ENCODE measurements around the gene PDE10A. TPM values are rescaled to one million over a fixed set of nuclear protein-coding genes. Genes with fewer than 3 reads are reported as not detected.
"Not testable (repeated sequence)": the region's sequence is repeated elsewhere in the genome, so short reads cannot be mapped to it uniquely, and the experiment has no call there.

The PDE10A gene
- total RNA-seq, 1 donor = 5.6 TPM

GRCh38 chr6:165469483-165469882 lies 193.6 kb downstream of the PDE10A start:
- DNase-seq (ENCODE audit: low read depth) = no peak
- TF ChIP-seq CTCF (IDR thresholded peaks at IDR 0.05; ENCODE audit: insufficient read depth, low read depth, low read length) = no peak
- H3K4me3 ChIP-seq (ENCODE audit: low read depth, low read length) = no peak overlapping the region

DNA sequence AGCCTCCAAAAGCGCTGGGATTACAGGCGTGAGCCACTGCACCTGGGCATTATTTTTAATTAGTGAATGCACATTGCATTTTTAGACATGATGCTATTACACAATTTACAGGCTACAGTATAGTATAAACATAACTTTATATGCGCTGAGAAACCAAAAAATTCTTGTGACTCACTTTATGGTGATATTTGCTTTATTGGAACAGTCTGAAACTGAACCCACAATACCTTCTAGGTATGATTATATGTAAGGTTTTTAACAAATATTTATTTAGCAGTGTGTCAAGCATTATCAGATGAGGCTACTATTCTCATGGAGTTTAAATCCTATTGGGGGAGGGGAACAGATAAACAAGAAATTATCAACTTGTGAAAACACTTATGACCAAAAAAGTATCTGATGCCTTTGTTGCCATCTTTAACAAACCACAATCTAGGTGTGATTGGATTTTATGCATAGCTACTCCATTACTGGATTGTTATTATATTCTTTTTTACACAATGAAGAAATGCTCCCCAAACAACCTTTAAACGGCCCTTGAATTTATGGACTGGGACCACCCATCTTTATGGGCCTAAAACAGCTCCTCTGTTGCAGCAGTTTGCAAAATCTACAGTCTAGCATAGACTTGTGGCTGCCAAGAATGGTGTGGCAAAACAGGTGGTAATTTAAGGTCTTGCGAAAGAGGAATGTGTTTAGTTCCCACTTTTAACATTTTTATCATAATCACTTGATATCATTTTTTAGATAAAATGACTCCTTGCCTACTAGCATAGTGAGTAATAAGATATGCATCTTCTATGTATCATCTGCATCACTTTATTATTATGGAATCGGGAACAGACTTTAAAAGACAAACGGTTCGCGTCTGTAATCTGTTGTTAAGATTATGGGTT lies 194.5 kb downstream of the PDE10A start:
- TF ChIP-seq CTCF (IDR thresholded peaks at IDR 0.05; ENCODE audit: insufficient read depth, low read depth, low read length) = no peak
- H3K4me3 ChIP-seq (ENCODE audit: low read depth, low read length) = no peak overlapping the region
- peak; percentile 52 for DNase-seq (ENCODE audit: low read depth)

DNA sequence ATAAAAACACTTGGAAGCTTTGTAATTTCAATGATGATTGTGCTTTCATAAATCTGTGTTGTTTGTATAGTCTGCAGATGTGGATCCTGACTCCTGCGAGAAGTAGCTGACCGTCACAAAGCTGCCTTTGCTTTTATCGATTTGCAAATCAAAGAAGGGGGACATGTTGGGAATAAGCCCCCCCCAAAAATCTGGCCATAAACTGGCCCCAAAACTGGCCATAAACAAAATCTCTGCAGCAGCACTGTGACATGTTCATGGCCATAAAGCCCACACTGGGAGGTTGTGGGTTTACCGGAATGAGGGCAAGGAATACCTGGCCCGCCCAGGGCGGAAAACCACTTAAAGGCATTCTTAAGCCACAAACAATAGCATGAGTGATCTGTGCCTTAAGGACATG lies 199.5 kb downstream of the PDE10A start:
- H3K4me3 ChIP-seq (ENCODE audit: low read depth, low read length); DNase-seq (ENCODE audit: low read depth): not testable (repeated sequence)

DNA sequence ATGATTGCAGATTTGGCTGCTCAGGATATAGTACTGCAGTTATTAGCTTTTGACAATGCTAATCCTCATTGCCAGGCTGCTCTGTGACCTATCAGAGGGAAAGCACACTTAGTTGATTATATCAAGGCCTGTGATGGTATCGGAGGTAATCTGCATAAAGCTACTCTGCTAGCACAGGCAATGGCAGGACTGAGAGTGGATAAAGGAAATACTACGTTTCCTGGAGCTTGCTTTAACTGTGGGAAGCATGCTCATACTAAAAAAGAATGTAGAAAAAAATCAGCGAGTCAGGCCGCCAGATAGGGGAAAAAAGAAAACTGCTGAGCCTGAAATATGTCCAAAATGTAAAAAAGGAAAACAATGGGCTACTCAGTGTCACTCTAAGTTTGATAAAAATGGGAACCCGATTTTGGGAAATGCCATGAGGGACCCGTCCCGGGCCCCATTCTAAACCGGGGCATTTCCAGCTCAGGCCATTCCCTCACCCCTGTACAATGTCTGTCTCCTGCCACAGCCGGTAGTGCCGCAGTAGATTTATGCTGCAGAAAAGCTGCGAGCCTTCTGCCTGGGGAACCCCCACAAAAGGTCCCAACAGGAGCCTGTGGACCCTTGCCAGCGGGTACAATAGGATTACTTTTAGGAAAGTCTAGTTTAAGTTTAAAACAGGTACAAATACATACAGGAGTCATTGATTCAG lies 203.3 kb downstream of the PDE10A start:
- H3K4me3 ChIP-seq (ENCODE audit: low read depth, low read length); DNase-seq (ENCODE audit: low read depth): not testable (repeated sequence)

GRCh38 chr6:165458134-165458533 lies 204.9 kb downstream of the PDE10A start:
- no peak for TF ChIP-seq CTCF (IDR thresholded peaks at IDR 0.05; ENCODE audit: insufficient read depth, low read depth, low read length)
- no peak overlapping the region for H3K4me3 ChIP-seq (ENCODE audit: low read depth, low read length)
- no peak for DNase-seq (ENCODE audit: low read depth)

GRCh38 chr6:165456286-165456685 lies 206.8 kb downstream of the PDE10A start:
- TF ChIP-seq CTCF (IDR thresholded peaks at IDR 0.05; ENCODE audit: insufficient read depth, low read depth, low read length) = no peak
- DNase-seq (ENCODE audit: low read depth) = peak; percentile 4
- no peak overlapping the region for H3K4me3 ChIP-seq (ENCODE audit: low read depth, low read length)

- no peak for DNase-seq (ENCODE audit: low read depth)
- no peak for TF ChIP-seq CTCF (IDR thresholded peaks at IDR 0.05; ENCODE audit: insufficient read depth, low read depth, low read length)
- H3K4me3 ChIP-seq (ENCODE audit: low read depth, low read length) = no peak overlapping the region
These were observed 207.6 kb downstream of the PDE10A start for GRCh38 chr6:165455488-165455887.

Measured in fibroblast of villous mesenchyme (primary cell).